HG03342 (cell line): Measurements from ENCODE around the gene VPREB1.
"Not testable (repeated sequence)": the region's sequence is repeated elsewhere in the genome, so short reads cannot be mapped to it uniquely, and the experiment has no call there.

Experiments used
- ATAC-seq: cut with Tn5 transposase; IDR thresholded peaks from one replicate; pipeline ENCODE4 v1.9.1; 2021; ENCODE audit warnings: mild to moderate bottlenecking, moderate library complexity; ENCODE audit not compliant: unreplicated experiment

Gene VPREB1

GRCh38 chr22:22292656-22293055 lies 48.1 kb downstream of the VPREB1 start:
- ATAC-seq = not testable (repeated sequence)

DNA sequence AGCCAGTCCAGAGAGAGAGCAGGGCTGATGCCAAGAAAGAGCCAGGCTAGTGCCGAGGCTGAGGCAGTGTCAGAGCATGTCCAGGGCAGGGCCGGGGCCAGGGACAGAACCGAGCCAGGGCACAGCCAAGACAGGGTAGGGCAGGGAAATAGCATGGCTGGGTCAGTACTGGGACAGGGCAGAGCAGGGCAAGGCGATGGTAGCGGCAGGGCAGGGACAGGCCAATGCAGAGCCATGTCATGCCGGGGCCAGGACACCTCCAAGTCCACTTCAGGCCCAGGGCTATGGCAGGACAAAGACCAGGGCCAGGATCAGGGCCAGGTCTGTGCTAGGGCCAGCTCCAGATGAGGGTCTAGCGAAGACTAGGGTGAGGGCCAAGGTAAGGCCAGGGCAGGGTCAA lies 48.9 kb downstream of the VPREB1 start:
- ATAC-seq = not testable (repeated sequence)

DNA sequence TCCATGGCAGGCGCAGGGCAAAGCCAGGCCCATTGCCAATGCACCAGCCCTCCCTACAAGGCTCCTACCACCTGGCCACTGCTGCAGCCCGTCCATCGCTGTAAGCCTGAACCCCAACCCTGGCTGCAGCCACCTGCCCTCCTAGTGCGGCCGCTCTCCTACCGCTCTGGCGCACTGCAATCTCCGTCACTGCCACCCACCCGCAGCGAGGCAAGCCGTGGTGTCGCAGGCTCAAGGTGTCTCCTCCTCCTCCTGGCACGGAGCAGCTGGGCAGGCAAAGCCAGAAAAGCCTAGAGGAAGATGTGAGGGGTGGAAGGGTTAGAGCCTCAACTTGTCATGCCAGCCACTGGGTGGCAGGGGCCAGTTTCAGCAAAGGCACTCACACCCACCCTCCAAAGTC lies 50.1 kb downstream of the VPREB1 start:
- ATAC-seq = not testable (repeated sequence)
